Hypothalamus (tissue), 51 donors: Measurements from ENCODE around the gene ADORA2A.

Experiments used
- DNase-seq, 51 donors: peaks; one replicate each; lab custom pipeline; 2025; lab: John Stamatoyannopoulos, UW

The ADORA2A gene

GRCh38 chr22:24430431-24431308 lies 3.3 kb downstream of the ADORA2A start:
- DNase-seq: peak in 9 of 51 donors; percentile 14 to 38 (median 27)

GRCh38 chr22:24431309-24432034 lies 4.1 kb downstream of the ADORA2A start:
- no peak for DNase-seq

GRCh38 chr22:24432059-24432853 lies 4.9 kb downstream of the ADORA2A start:
- DNase-seq: peak in 28 of 51 donors; percentile 6 to 63 (median 40)

GRCh38 chr22:24433001-24433827 lies 5.8 kb downstream of the ADORA2A start:
- no peak for DNase-seq

GRCh38 chr22:24433828-24434470 lies 6.5 kb downstream of the ADORA2A start:
- no peak for DNase-seq

GRCh38 chr22:24434471-24435322 lies 7.3 kb downstream of the ADORA2A start:
- no peak for DNase-seq

- no peak for DNase-seq
These were observed 7.9 kb downstream of the ADORA2A start for GRCh38 chr22:24435323-24435645.

GRCh38 chr22:24435861-24436371 lies 8.5 kb downstream of the ADORA2A start:
- no peak for DNase-seq

GRCh38 chr22:24436553-24436952 lies 9.2 kb downstream of the ADORA2A start:
- DNase-seq: no peak

GRCh38 chr22:24437091-24437490 lies 9.7 kb downstream of the ADORA2A start:
- DNase-seq: no peak

- no peak for DNase-seq
These were observed 10.4 kb downstream of the ADORA2A start for GRCh38 chr22:24437741-24438328.

- no peak for DNase-seq
These were observed 12.9 kb downstream of the ADORA2A start for GRCh38 chr22:24440270-24440717.

- DNase-seq: peak in 3 of 51 donors; percentile 11 to 41 (median 33)
These were observed 13.5 kb downstream of the ADORA2A start for GRCh38 chr22:24440718-24441405.

- DNase-seq: no peak
These were observed 14.3 kb downstream of the ADORA2A start for GRCh38 chr22:24441406-24442351.

- DNase-seq: no peak
These were observed 14.9 kb downstream of the ADORA2A start for GRCh38 chr22:24442352-24442744.

- no peak for DNase-seq
These were observed 16.3 kb downstream of the ADORA2A start for GRCh38 chr22:24443668-24444067.
